ENCODE measurements around the gene UPK3BL2.
"Not testable (repeated sequence)": the region's sequence is repeated elsewhere in the genome, so short reads cannot be mapped to it uniquely, and the experiment has no call there.

UPK3BL2 gene

GRCh38 chr7:102527822-102528793 is 15.4 kb downstream of the UPK3BL2 start:
- DNase-seq, result peak; percentile 20

- DNase-seq, result not testable (repeated sequence)
These were observed 16.3 kb downstream of the UPK3BL2 start for GRCh38 chr7:102527182-102527581.

GRCh38 chr7:102524803-102525202 is 18.7 kb downstream of the UPK3BL2 start:
- DNase-seq, result not testable (repeated sequence)

- DNase-seq, result not testable (repeated sequence)
These were observed 22.7 kb downstream of the UPK3BL2 start for GRCh38 chr7:102520797-102521196.

GRCh38 chr7:102517550-102518147 is 25.8 kb downstream of the UPK3BL2 start, which contains the start of gene RASA4B:
RASA4B (minus strand) TSS chr7:102517777; CDS start chr7:102517710, 67 bp downstream.
- DNase-seq, result not testable (repeated sequence)

GRCh38 chr7:102516951-102517350 is 26.5 kb downstream of the UPK3BL2 start:
- not testable (repeated sequence) for DNase-seq

- not testable (repeated sequence) for DNase-seq
These were observed 27.6 kb downstream of the UPK3BL2 start for GRCh38 chr7:102515889-102516288.

GRCh38 chr7:102514881-102515721 is 28.4 kb downstream of the UPK3BL2 start:
- not testable (repeated sequence) for DNase-seq

GRCh38 chr7:102512642-102513221 is 30.8 kb downstream of the UPK3BL2 start:
- DNase-seq, result not testable (repeated sequence)

GRCh38 chr7:102511860-102512522 is 31.5 kb downstream of the UPK3BL2 start:
- DNase-seq, result not testable (repeated sequence)

- not testable (repeated sequence) for DNase-seq
These were observed 32.9 kb downstream of the UPK3BL2 start for GRCh38 chr7:102510575-102510974.

- DNase-seq, result not testable (repeated sequence)
These were observed 35.9 kb downstream of the UPK3BL2 start for GRCh38 chr7:102507410-102508088.

GRCh38 chr7:102505298-102506185 is 38.0 kb downstream of the UPK3BL2 start:
- not testable (repeated sequence) for DNase-seq

- not testable (repeated sequence) for DNase-seq
These were observed 40.4 kb downstream of the UPK3BL2 start for GRCh38 chr7:102503141-102503540.

GRCh38 chr7:102498321-102498720 is 45.2 kb downstream of the UPK3BL2 start:
- DNase-seq, result not testable (repeated sequence)

- not testable (repeated sequence) for DNase-seq
These were observed 46.2 kb downstream of the UPK3BL2 start for GRCh38 chr7:102497308-102497707.

- DNase-seq, result not testable (repeated sequence)
These were observed 46.6 kb downstream of the UPK3BL2 start for GRCh38 chr7:102496861-102497260.

- DNase-seq, result not testable (repeated sequence)
These were observed 48.9 kb downstream of the UPK3BL2 start for GRCh38 chr7:102494473-102495149.

GRCh38 chr7:102494026-102494425 is 49.5 kb downstream of the UPK3BL2 start:
- DNase-seq, result not testable (repeated sequence)
